Neuronal stem cell (in vitro differentiated cells): ENCODE results near the gene SDHB. TPM values are rescaled to one million over a fixed set of nuclear protein-coding genes. Genes with fewer than 3 reads are reported as not detected.

Experiments
- DNase-seq: peaks from one replicate; pipeline ENCODE4 v3.0.0-alpha.2; 2013; ENCODE audit warnings: low spot score
- H2AFZ ChIP-seq: one replicate; pipeline ENCODE4 v1.6.1; 2013; ENCODE audit warnings: mild to moderate bottlenecking, low read length, inconsistent platforms
- H2AK5ac ChIP-seq: 2 replicates; pipeline ENCODE4 v1.6.1; 2013; ENCODE audit warnings: low read depth, mild to moderate bottlenecking, inconsistent platforms, low read length, moderate library complexity, mixed read lengths
- H2BK120ac ChIP-seq: 2 replicates; pipeline ENCODE4 v1.6.1; 2013; ENCODE audit warnings: low read depth, mild to moderate bottlenecking, inconsistent platforms, low read length, moderate library complexity, mixed read lengths
- H2BK12ac ChIP-seq: one replicate; pipeline ENCODE4 v1.6.1; 2013; ENCODE audit warnings: low read length, inconsistent platforms
- H2BK15ac ChIP-seq: 2 replicates; pipeline ENCODE4 v1.6.1; 2013; ENCODE audit warnings: mild to moderate bottlenecking, low read length, inconsistent platforms, mixed read lengths
- H2BK5ac ChIP-seq: one replicate; pipeline ENCODE4 v1.6.1; 2013; ENCODE audit warnings: inconsistent platforms, mild to moderate bottlenecking, low read length, moderate library complexity
- H3K14ac ChIP-seq: one replicate; pipeline ENCODE4 v1.6.1; 2013; ENCODE audit warnings: low read length, inconsistent platforms
- H3K18ac ChIP-seq: 2 replicates; pipeline ENCODE4 v1.6.1; 2013; ENCODE audit warnings: low read length, inconsistent platforms
- H3K23ac ChIP-seq: 2 replicates; pipeline ENCODE4 v1.6.1; 2013; ENCODE audit warnings: low read depth, mild to moderate bottlenecking, mixed read lengths, low read length, inconsistent platforms; ENCODE audit not compliant: poor library complexity
- H3K27ac ChIP-seq: replicated peaks from 3 replicates; pipeline ENCODE4 v1.5.1; 2013; ENCODE audit warnings: low read length, inconsistent platforms
- H3K27me3 ChIP-seq, 3 experiments: 2 replicates each; pipeline ENCODE4 v1.6.1; 2013; ENCODE audit warnings: low read length in 3 of 3, mild to moderate bottlenecking in 2 of 3, inconsistent platforms in 1 of 3, low read depth in 1 of 3, mixed read lengths in 1 of 3, moderate library complexity in 1 of 3; ENCODE audit not compliant: control insufficient read depth in 3 of 3, insufficient read depth in 3 of 3
- H3K36me3 ChIP-seq, 2 donors: replicated peaks in 1 of 2; 2 replicates each; pipeline ENCODE4 v1.6.1; 2013; ENCODE audit warnings: low read length in 2 of 2; ENCODE audit not compliant: control insufficient read depth in 2 of 2, insufficient read depth in 2 of 2
- H3K4ac ChIP-seq: 2 replicates; pipeline ENCODE4 v1.6.1; 2013; ENCODE audit warnings: inconsistent platforms, mild to moderate bottlenecking, low read length, moderate library complexity
- H3K4me1 ChIP-seq, 2 donors: 1 replicate in 1 of 2; 2 replicates in 1 of 2; pipeline ENCODE4 v1.6.1; 2013; ENCODE audit warnings: low read length in 2 of 2, low read depth in 1 of 2; ENCODE audit not compliant: control insufficient read depth in 2 of 2, insufficient read depth in 1 of 2
- H3K4me2 ChIP-seq: one replicate; pipeline ENCODE4 v1.6.1; 2013; ENCODE audit warnings: mild to moderate bottlenecking, low read length, inconsistent platforms; ENCODE audit not compliant: insufficient read depth, poor library complexity, severe bottlenecking
- H3K4me3 ChIP-seq, 2 donors: 2 replicates each; pipeline ENCODE4 v1.5.1; 2013; ENCODE audit warnings: low read length in 2 of 2, mild to moderate bottlenecking in 2 of 2, inconsistent platforms in 1 of 2, moderate library complexity in 1 of 2
- H3K79me1 ChIP-seq: one replicate; pipeline ENCODE4 v1.6.1; 2013; ENCODE audit warnings: low read depth, mild to moderate bottlenecking, inconsistent platforms, low read length, moderate library complexity
- H3K9ac ChIP-seq: one replicate; pipeline ENCODE4 v1.6.1; 2013; ENCODE audit warnings: mild to moderate bottlenecking, low read depth, low read length, inconsistent platforms; ENCODE audit not compliant: poor library complexity
- H3K9me3 ChIP-seq, 2 donors: replicated peaks in 1 of 2; 2 replicates each; pipeline versions ENCODE3 to v1.6.1; 2013; ENCODE audit warnings: low read length in 2 of 2, mild to moderate bottlenecking in 2 of 2, inconsistent platforms in 1 of 2, low read depth in 1 of 2, mixed read lengths in 1 of 2, moderate library complexity in 1 of 2; ENCODE audit not compliant: control insufficient read depth in 2 of 2, insufficient read depth in 1 of 2
- H4K8ac ChIP-seq: one replicate; pipeline ENCODE4 v1.6.1; 2013; ENCODE audit warnings: low read depth, mild to moderate bottlenecking, inconsistent platforms, low read length, moderate library complexity
- H4K91ac ChIP-seq: one replicate; pipeline ENCODE4 v1.6.1; 2013; ENCODE audit warnings: low read length, low read depth, mild to moderate bottlenecking, inconsistent platforms; ENCODE audit not compliant: poor library complexity
- WGBS, 2 donors: extraction: QIAGEN DNeasy Blood & Tissue Kit; methylation state at CpG; one replicate each; pipeline ENCODE4 v1.1.7; 2013; ENCODE audit warnings: missing lambda C conversion rate in 2 of 2, mixed read lengths in 1 of 2; ENCODE audit not compliant: insufficient read length in 2 of 2, insufficient replicate concordance in 1 of 2; ENCODE audit errors: extremely low coverage in 2 of 2; 5-methylcytosine and 5-hydroxymethylcytosine counted together
- polyA plus RNA-seq, 2 experiments: library from polyadenylated mRNA; stranded (reverse); fragments of 200-250 nt; gene quantifications; one replicate each; pipeline ENCODE4 v1.2.3, GENCODE V29; 2013

SDHB gene
- polyA plus RNA-seq (2013, experiment 1 of 2) = 64.9 TPM
- polyA plus RNA-seq (2013, experiment 2 of 2) = 62.5 TPM

GRCh38 chr1:17053685-17054410 lies at the start of gene SDHB:
Gene SDHB (minus strand): TSS chr1:17054032. CDS start chr1:17054019, 13 bp downstream.
- Histone ChIP-seq H3K4ac (no peak within 1 kb of the TSS), H4K8ac (no peak within 1 kb of the TSS), H2AK5ac (peak within 1 kb of the TSS; percentile 20), H3K14ac (peak within 1 kb of the TSS; percentile 72), H3K23ac (peak within 1 kb of the TSS; percentile 29), H3K36me3 (peaks cover 3 to 22% of the 10 kb centered on the region in 2 donors), H2BK12ac (no peak within 1 kb of the TSS), H3K79me1 (peaks cover 11% of the 10 kb centered on the region), H2BK15ac (no peak within 1 kb of the TSS), H3K27me3 (peaks cover 0 to 5% (median 0%) of the 10 kb centered on the region in 3 experiments), H3K4me2 (peak within 1 kb of the TSS; percentile 85), H3K18ac (peak within 1 kb of the TSS; percentile 97), H3K9me3 (no peaks in the 10 kb centered on the region), H3K9ac (peak within 1 kb of the TSS; percentile 91), H2BK5ac (peak within 1 kb of the TSS; percentile 62), H3K4me3 (peak within 1 kb of the TSS; percentile 95 to 97), H4K91ac (no peak within 1 kb of the TSS), H2BK120ac (no peak within 1 kb of the TSS), H2AFZ (peak within 1 kb of the TSS; percentile 93), H3K27ac (peak within 1 kb of the TSS; percentile 75), H3K4me1 (peaks cover 6 to 12% of the 10 kb centered on the region in 2 donors)
- peak; percentile 98 for DNase-seq
- no CpG with 5 or more reads among the region's 44 CpGs for WGBS, 2 donors

GRCh38 chr1:17102232-17102631 lies 48.4 kb upstream of the SDHB start:
- Histone ChIP-seq H3K36me3 (no peaks in the 10 kb centered on the region), H3K9me3 (no peaks in the 10 kb centered on the region), H2AFZ (no peak overlapping the region), H2BK120ac (no peak overlapping the region), H3K18ac (no peak overlapping the region), H2BK5ac (no peak overlapping the region), H4K91ac (no peak overlapping the region), H2AK5ac (no peak overlapping the region), H3K27ac (no peak overlapping the region), H2BK12ac (no peak overlapping the region), H3K4me3 (no peak overlapping the region), H3K27me3 (peaks cover 0 to 38% (median 0%) of the 10 kb centered on the region in 3 experiments), H2BK15ac (no peak overlapping the region), H3K23ac (no peak overlapping the region), H3K9ac (no peak overlapping the region), H3K14ac (no peak overlapping the region), H3K4me1 (peaks cover 0 to 12% of the 10 kb centered on the region in 2 donors), H3K4me2 (no peak overlapping the region), H3K4ac (no peak overlapping the region), H3K79me1 (no peaks in the 10 kb centered on the region), H4K8ac (no peak overlapping the region)
- WGBS, 2 donors = no CpG with 5 or more reads among the region's 2 CpGs
- DNase-seq = no peak

GRCh38 chr1:17101261-17101660 lies 47.4 kb upstream of the SDHB start:
- H3K4me3 ChIP-seq = no peak overlapping the region
- no peak overlapping the region for H3K9ac ChIP-seq
- H3K4me2 ChIP-seq = no peak overlapping the region
- H3K4ac ChIP-seq = no peak overlapping the region
- no peak overlapping the region for H3K14ac ChIP-seq
- H2BK120ac ChIP-seq = no peak overlapping the region
- no peaks in the 10 kb centered on the region for H3K36me3 ChIP-seq
- H3K27ac ChIP-seq = no peak overlapping the region
- no peak overlapping the region for H2BK15ac ChIP-seq
- H3K9me3 ChIP-seq = no peaks in the 10 kb centered on the region
- no peak overlapping the region for H4K8ac ChIP-seq
- H2AFZ ChIP-seq = no peak overlapping the region
- peaks cover 0 to 13% of the 10 kb centered on the region in 2 donors for H3K4me1 ChIP-seq
- H3K27me3 ChIP-seq = peaks cover 0 to 38% (median 0%) of the 10 kb centered on the region in 3 experiments
- H4K91ac ChIP-seq = no peak overlapping the region
- H2BK12ac ChIP-seq = no peak overlapping the region
- no peak overlapping the region for H3K18ac ChIP-seq
- no peak overlapping the region for H2BK5ac ChIP-seq
- no peaks in the 10 kb centered on the region for H3K79me1 ChIP-seq
- no peak for DNase-seq
- WGBS, 2 donors = no CpG with 5 or more reads among the region's 4 CpGs
- no peak overlapping the region for H3K23ac ChIP-seq
- no peak overlapping the region for H2AK5ac ChIP-seq

- Histone ChIP-seq H3K4ac (no peak overlapping the region), H2BK5ac (no peak overlapping the region)
- WGBS, 2 donors = no CpG with 5 or more reads among the region's 10 CpGs
These were observed 45.9 kb upstream of the SDHB start for GRCh38 chr1:17099616-17100340.

More at GRCh38 chr1:17099616-17100340, 45.9 kb upstream of the SDHB start:
- Histone ChIP-seq H3K18ac (no peak overlapping the region), H3K27me3 (peaks cover 0 to 47% (median 0%) of the 10 kb centered on the region in 3 experiments), H3K36me3 (no peaks in the 10 kb centered on the region), H2BK15ac (no peak overlapping the region), H3K23ac (no peak overlapping the region), H3K4me1 (peaks cover 0 to 19% of the 10 kb centered on the region in 2 donors), H2AK5ac (no peak overlapping the region), H3K27ac (no peak overlapping the region), H2BK12ac (no peak overlapping the region), H4K8ac (no peak overlapping the region), H4K91ac (no peak overlapping the region), H3K9me3 (no peaks in the 10 kb centered on the region), H3K14ac (no peak overlapping the region), H2BK120ac (no peak overlapping the region), H3K79me1 (no peaks in the 10 kb centered on the region), H3K4me3 (no peak overlapping the region), H3K9ac (no peak overlapping the region), H2AFZ (no peak overlapping the region), H3K4me2 (no peak overlapping the region)
- no peak for DNase-seq
